NOMO-1 (cell line): ENCODE data around the gene ESPL1.

Experiments used
- DNase-seq, 2 experiments: peaks; one replicate each; lab custom pipeline; 2025; ENCODE audit not compliant: unreplicated experiment in 2 of 2; lab: John Stamatoyannopoulos, UW

Gene ESPL1

DNA sequence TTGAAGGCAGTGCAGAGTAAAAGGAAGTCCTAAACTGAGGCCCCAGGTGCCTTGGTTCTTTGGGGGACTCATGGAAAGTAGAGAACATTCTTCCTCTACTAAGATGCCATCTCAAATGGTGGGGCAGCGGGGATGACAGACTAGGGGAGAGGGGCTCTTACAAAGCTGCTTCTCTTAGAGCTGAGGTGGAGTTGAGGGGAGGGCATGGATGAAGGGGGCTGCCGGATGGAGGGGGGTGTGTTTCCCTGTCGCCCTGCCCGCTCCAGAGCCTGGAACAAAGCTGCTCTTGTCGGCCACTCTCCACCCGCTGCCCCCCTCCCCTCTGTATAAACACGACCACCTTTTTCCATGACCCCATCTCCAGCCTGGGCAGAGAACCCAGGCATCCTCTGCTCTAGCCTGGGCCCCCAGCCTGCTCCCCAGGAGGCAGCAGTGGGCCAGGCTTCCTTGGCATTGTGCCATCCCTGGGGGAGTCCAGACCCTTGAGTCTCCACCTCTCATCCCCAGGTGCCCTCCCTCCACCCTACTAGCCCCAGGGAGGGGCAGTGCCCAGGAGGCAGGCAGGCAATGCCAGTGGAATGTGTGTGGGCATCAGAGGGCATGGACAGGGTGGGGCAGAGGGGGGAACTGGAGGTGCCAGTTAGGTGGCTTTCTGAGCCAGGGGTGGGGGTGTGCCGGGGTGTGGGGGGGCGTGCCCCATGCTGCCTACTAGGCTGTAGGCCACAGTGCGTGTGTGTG, 37.8 kb upstream of the ESPL1 start:
- DNase-seq: no peak

- no peak for DNase-seq
These were observed 36.5 kb upstream of the ESPL1 start for GRCh38 chr12:53231671-53231920.

- DNase-seq: peak in 1 of 2 experiments; percentile 16
These were observed 36.0 kb upstream of the ESPL1 start, which contains the start of gene RARG for GRCh38 chr12:53231921-53232645. Gene RARG, minus strand, starts transcription at chr12:53232209. Its CDS starts 4,664 bp downstream, at chr12:53227545.

DNA sequence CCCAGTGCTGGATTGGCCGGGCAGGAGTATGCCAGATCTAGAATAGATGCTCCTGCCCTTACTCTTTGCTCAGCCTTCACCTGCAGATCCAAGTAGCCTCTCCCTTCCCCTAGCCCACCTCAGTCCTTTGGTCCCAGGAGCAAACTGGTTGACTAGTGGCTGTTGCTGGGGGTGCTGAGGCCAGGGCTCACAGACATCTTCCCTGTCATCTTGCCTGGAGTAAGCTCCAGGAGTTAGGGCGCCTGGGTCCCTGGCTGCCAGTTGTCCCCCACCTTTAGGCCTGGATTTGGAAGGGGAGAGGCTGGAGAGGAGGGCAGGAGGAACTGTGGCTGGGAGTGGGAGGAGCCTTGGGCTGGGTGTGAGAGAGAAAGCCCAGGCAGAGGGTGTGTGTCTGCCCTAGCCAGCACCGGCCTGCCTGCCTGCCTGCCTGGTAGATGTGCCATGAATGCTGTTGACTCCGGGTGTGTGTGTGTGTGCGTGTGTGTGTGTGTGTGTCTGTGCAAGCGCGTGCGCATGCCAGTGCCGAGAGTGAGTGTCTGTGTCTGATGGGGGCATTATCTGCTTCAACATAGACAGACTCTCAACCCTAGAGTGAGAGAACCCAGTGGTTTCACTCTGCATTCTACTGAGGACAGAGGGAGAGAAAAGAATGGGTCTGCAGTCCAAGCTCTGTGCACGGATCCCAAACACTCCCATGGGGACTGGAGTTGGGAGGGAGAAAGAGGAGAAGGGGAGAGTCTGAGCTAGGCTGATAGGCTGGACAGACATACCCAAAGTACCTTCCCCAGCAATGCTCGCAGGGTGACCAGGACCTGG, 35.2 kb upstream of the ESPL1 start:
- DNase-seq: no peak

GRCh38 chr12:53233671-53234121, 34.4 kb upstream of the ESPL1 start:
- DNase-seq: no peak

GRCh38 chr12:53234271-53234914, 33.7 kb upstream of the ESPL1 start:
- DNase-seq: no peak

GRCh38 chr12:53235164-53235563, 32.9 kb upstream of the ESPL1 start:
- DNase-seq: no peak

DNA sequence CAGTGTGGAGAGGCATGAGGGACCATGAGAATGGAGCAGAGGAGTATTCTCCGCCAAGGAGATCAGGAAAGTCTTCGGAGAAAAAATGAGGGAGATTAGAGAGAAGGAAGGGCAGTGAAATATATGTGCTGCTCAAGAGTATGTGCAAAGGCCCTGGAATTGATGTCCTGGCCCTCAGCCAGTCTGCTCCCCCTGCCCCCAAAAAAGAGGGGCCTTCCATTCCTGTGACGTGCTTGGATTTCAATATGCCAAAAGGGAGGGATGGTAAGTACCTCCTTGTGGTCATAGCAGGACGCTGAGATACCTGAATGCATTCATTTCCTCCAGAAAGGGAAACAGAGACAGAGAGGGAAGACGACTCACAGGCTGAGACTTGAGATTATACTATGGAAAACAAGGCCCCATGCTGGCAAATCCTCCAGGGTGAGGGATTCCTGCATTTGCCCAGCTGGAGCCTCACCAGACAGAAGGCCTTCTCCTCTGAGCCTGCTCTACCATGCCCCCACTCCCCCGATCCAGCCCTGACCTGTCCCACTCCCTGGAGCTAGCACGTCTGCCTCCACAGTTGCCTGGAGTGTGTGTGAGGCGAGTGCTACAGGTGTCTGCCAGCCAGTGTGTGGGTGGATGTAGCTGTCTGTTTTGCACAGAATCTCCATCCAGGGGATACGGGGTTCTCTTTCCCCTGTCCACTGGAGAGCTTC, 32.2 kb upstream of the ESPL1 start:
- no peak for DNase-seq

GRCh38 chr12:53236443-53237111, 31.5 kb upstream of the ESPL1 start:
- no peak for DNase-seq

GRCh38 chr12:53239643-53240258, 28.3 kb upstream of the ESPL1 start:
- DNase-seq: no peak

- no peak for DNase-seq
These were observed 26.3 kb upstream of the ESPL1 start for GRCh38 chr12:53241623-53242412.

- peak in 1 of 2 experiments; percentile 46 for DNase-seq
These were observed 23.8 kb upstream of the ESPL1 start for GRCh38 chr12:53244337-53244736.

DNA sequence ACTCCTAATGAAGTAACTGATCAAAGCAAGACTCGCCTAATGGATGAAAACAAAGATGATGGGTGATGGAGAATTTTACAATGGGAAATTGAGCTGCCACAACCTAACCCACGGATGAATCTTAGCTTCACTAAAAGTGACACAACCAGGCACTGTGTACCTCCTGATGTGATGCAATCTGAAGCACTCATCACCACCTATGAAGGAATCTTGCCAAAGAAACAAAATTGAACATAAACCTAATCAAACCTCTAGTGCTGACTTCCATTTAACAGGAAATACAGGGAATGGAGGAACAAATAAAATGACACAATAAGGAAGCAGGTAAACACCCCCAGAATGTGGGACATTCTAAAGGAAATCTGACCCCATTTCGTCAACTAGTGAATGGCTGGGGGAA, 22.8 kb upstream of the ESPL1 start:
- DNase-seq: no peak

GRCh38 chr12:53251477-53252348, 16.4 kb upstream of the ESPL1 start:
- peak; percentile 63 to 78 for DNase-seq

DNA sequence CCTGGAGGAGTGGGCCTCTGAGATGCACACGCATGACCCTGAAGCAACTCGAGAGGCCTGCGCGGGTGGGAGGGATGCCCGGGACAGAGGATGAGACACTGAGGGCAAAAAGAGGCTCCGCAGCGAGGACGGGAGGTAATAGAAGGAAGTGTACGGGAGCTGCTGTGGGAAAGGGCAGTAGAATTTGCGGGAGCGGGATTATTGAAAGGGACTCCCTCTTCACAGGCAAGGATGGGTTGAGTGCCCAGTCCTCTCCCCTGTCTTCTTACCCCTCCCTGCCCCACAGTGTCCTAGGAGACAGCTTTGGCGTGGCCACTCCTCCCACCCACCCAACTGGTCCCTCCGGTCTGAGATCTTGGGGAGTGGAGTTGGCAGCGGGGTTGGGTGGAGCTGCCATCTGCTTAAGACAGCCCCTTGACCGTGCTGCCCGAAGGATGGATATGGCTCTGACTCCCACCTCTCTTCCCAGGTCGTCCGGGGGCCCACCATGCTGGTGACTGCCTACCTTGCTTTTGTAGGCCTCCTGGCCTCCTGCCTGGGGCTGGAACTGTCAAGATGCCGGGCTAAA, 15.7 kb upstream of the ESPL1 start:
- DNase-seq: no peak

GRCh38 chr12:53253298-53253697, 14.8 kb upstream of the ESPL1 start:
- no peak for DNase-seq

DNA sequence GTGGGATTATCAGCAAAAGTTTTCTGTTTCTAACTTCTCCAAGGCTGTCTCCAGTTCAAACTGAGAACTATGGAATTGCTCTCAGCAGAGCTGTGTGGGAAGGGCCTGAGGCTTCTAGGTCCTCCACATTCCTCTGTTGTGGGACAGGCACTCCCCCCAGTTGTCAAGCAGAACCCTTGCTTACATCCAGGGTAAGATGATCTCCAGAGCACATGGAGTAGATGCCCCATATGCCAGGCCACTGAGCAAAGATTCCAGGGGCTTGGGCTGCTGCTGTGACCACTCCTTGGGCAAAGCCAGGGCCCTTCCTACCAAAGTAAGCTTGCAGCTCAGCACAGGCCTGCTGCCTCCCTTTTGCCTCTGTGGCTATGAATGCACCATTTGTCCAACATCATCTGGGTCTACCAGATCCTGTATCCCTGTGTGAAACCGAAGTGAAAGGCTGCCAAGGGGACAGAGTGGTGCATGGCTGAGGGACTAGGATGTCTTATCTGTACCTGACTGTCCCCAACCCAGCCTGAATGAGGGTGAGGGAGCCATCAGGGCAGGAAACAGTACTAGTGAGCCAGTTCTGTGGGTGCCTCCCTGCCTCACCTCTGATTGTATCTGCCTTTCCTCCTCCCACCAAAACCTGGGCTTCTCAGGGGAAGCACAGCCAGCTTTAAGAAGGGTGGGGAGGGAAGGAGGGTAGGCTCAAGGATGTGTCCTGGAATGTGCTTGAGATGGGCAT, 13.1 kb upstream of the ESPL1 start:
- DNase-seq: no peak
